Astrocyte (in vitro differentiated cells and primary cell): ENCODE measurements around the gene TNP2.

Experiments
- CTCF ChIP-seq: IDR thresholded peaks from 2 replicates; pipeline ENCODE4 v1.5.1; 2011; ENCODE audit warnings: low read depth, mild to moderate bottlenecking, inconsistent platforms, low read length, moderate library complexity; ENCODE audit not compliant: insufficient read depth
- EZH2 ChIP-seq: IDR thresholded peaks from 2 replicates; pipeline ENCODE4 v1.6.1; 2012; ENCODE audit warnings: mild to moderate bottlenecking, low read length, inconsistent platforms; ENCODE audit not compliant: insufficient read depth

GRCh38 chr16:11260596-11260966 lies 8.5 kb downstream of the TNP2 start:
- TF ChIP-seq CTCF (no peak), EZH2 (no peak)
